NCI-H146 treated with DMSO at 0.1 percent for 48 hours (cell line): ENCODE data around the gene PWWP2B.
"Not testable (repeated sequence)": the region's sequence is repeated elsewhere in the genome, so short reads cannot be mapped to it uniquely, and the experiment has no call there.

Experiments used
- DNase-seq: peaks from one replicate; lab custom pipeline; 2025; ENCODE audit not compliant: unreplicated experiment; lab: John Stamatoyannopoulos, UW

The PWWP2B gene

DNA sequence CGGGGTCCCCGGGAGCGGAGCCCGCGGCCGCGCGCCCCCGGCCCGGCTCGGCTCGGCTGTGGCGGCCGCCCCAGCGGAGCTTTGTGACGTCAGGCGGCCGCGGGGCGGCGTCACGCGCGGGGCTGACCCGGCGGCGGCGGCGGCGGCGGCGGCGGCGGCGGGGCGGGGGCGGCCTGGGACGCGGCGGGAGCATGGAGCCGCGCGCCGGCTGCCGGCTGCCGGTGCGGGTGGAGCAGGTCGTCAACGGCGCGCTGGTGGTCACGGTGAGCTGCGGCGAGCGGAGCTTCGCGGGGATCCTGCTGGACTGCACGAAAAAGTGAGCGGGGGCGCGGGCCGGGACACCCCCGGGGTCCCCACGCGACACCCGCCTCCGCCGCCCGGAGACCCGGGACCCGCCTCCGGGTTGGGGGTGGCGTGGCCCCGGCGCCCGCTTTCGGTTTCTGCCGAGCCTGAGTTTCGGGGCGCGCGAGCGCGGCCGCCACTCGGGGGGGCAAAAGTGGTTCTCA, at the start of gene PWWP2B:
PWWP2B (plus strand) TSS at position 165 of the 506 bp plus-strand sequence; CDS start at position 192, 27 bp downstream.
- DNase-seq = no peak

- no peak for DNase-seq
Measured at GRCh38 chr10:132347211-132347930, 49.6 kb upstream of the PWWP2B start.

DNA sequence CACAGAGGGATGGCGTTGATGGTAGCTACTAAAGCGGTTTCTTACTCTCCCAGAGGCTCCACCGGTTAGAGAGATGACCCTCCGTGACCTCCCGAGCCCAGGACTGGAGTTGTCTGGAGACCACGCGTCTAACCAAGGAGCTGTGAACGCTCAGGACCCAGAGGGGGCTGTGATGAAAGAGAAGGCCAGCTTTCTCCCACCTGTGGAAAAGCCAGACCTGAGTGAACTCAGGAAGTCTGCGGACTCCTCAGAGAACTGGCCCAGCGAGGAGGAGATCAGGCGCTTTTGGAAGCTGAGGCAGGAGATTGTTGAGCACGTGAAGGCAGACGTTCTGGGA, 49.1 kb upstream of the PWWP2B start:
- DNase-seq = no peak

DNA sequence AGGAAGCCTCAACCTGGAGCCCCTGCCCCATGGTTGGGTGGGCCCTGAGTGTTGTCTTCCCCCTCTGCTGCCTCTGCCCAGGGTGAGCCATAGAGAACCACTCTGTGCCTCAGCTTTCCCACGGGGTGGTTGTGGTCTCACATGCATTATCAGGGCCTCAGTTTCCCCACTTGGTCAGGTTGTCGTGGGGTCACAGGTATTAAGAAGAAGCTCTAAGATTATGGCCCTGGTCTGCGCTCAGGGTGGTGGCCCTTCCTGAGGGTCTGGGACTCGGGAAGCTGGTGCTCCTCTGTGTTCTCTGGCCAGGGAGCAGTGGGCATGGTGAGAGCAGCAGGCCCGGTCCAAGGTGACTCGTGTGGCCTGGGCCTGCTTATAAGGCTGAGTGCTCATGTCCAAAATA, 47.2 kb upstream of the PWWP2B start:
- no peak for DNase-seq

GRCh38 chr10:132350391-132350790, 46.6 kb upstream of the PWWP2B start:
- DNase-seq = no peak

- no peak for DNase-seq
Measured at GRCh38 chr10:132350946-132351345, 46.1 kb upstream of the PWWP2B start.

DNA sequence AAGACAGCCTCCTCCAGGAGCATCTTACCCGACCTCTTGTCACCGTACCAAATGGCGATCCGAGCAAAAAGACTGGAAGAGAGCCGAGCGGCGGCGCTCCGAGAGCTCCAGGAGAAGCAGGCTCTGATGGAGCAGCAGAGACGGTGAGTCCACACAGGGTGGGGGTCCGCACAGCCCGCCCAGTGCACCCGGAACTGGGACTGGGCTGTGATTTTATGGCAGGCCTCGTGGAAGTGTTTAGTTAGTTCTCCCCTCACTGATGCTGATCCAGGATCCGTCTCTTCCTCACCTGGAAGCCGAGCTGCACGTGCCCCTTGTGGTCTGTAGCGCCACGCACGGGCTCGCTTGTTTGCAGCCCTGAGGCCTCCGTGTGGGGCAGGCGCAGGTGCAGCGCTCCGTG, 45.4 kb upstream of the PWWP2B start:
- no peak for DNase-seq

GRCh38 chr10:132352462-132353308, 44.3 kb upstream of the PWWP2B start:
- not testable (repeated sequence) for DNase-seq

GRCh38 chr10:132353456-132354355, 43.3 kb upstream of the PWWP2B start:
- DNase-seq = no peak

- DNase-seq = no peak
Measured at GRCh38 chr10:132354356-132355094, 42.5 kb upstream of the PWWP2B start.

DNA sequence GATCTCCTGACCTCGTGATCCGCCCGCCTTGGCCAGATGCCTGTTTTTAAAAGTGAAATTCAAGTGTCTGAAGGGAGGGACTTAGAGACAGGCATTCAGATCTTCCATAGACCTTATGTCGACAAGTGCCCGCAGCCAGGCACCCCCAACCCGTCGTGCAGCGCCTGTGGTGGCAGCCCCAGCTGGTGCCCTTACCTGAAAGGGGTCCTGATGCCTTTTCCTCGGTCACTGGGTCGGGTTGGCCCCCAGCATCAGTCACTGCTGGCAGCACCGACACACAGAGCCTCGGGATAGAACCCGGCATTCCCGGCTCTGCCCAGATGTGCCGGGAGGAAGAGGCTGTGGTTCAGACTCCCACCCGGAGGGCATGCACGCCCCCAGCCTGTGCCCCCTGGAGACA, 41.7 kb upstream of the PWWP2B start:
- no peak for DNase-seq

DNA sequence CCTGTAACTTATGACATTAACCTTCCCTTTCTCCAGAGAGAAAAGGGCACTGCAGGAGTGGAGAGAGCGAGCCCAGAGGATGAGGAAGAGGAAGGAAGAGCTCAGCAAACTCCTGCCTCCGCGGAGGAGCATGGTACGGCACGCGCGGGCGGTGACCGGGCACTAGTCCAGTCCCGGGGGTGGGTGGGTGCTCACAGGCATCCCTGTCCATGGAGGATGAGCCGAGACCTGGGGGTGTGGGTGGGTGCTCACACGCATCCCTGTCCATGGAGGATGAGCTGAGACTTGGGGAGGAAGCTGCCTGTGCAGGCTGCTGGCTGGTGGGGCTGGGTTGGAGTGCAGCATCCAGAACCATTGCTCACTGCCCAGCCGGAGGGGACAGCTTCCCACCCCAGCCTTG, 41.2 kb upstream of the PWWP2B start:
- DNase-seq = no peak

DNA sequence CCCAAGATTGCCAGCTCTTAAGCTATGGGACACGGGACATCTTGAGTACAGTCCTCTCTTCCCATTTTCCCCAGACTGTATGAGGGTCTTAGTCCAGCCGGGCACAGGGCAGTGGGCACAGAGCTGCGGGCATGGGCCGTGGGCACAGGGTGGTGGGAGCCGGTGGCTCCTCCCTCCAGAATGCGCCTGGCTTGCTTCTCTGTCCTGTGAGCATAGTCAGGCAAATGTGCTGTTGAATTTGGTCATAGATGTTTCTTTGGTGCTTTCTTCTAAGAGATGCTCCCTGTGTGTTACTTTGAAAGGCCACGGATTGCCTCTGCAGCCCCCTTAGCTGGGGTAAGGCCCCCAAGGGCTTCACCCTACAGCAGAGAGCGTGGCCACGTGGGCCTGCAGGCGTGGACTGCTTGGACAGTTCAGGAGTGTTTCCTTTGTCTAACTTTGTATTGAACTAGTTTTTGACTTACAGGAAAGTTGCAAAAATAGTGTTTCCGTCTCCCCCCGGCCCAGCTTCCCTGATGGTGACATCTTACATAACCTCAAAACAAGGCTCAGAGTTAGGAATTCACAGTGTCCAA, 40.3 kb upstream of the PWWP2B start:
- no peak for DNase-seq

DNA sequence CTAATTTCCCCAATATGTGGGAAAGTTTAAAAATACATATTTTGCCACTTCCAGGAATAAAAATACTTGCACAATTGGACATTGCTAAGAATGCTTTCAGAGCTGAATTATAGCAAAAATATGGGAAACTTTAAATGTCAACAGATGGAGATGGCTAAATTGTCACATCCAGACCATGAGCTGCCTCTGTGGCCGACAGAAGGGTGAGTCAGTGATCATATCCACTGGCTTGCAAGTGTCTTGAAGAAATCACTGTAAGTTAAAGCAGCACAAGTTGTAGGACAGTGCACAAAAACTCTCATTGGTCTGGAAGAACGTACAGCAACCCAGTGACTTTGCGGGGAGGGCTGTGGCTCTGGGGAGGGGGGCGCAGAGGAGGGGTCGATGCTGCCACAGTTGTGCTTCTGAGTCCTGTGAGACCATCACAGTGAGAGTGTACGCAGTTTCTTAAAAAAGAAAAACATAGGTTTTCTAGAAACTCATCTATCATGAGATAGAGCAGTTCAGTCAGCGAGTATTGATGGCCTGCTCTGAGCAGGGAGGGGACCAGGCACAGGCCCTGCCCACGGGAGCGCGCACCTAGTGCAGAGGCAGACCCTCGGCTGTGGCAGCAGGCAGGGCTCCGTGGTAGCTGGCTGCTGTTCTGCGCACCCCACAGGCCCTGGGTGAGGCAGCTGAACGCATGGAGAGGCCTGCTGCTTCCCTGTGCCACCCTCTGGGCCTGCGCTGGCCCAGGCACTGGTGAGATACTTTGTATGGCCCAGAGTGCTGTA, 39.5 kb upstream of the PWWP2B start:
- DNase-seq = no peak

- no peak for DNase-seq
Measured at GRCh38 chr10:132359305-132360040, 37.5 kb upstream of the PWWP2B start.

GRCh38 chr10:132360766-132361447, 36.1 kb upstream of the PWWP2B start:
- DNase-seq = no peak

DNA sequence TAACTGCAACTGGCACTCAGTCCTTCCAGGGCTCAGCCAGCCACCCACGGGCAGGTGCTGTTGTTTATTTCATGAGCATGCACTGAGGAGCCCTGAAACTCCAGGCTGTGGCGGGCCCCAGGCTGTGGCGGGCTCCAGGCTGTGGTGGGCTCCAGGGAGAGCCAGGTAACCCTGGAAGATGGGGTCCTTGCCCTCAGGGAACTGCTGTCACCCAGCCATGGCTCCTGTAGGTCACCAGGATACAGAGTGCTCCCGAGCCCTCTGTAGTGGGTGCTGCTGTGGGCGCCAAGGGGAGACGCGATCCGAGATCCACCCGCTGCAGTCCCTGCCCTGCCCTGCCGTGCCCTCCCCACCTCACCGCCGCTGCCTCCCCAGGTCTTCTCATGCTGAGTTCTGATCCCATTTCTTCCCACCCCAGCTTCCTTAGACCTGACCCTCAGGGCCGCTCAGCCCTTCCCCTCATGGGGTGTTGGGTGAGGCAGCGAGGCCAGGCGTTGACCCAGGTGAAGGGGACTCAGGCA, 35.4 kb upstream of the PWWP2B start:
- DNase-seq = no peak

GRCh38 chr10:132362151-132362611, 34.8 kb upstream of the PWWP2B start:
- DNase-seq = no peak
